Measurements from ENCODE around the gene CREB3L4. TPM values are rescaled to one million over a fixed set of nuclear protein-coding genes. Genes with fewer than 3 reads are reported as not detected.

The CREB3L4 gene
- total and polyA plus RNA-seq, 2 of the 13 experiments (the other 11 are each of a cell fraction or from before 2014, with no cell fraction given) = 9.9 to 18.7 TPM

- 0 out of 2 replicates have a peak, but pooled peaks have one; percentile 33 for TF ChIP-seq KDM4B (CRISPR knock-in tag; IDR thresholded peaks at IDR 0.05)
- no peak; a peak in 1 of 4 replicates for TF ChIP-seq REST (IDR thresholded peaks at IDR 0.05; ENCODE audit: borderline replicate concordance in 1 of 2, low read depth in 1 of 2, low read length in 2 of 2)
- no peak; the same call in 1 of the 2 replicates for TF ChIP-seq ZNF740 (CRISPR knock-in tag; IDR thresholded peaks at IDR 0.05)
- TF ChIP-seq ZUFSP (CRISPR knock-in tag; IDR thresholded peaks at IDR 0.05; ENCODE audit: borderline replicate concordance) = no peak
- peak; percentile 83 for TF ChIP-seq ATF1 (CRISPR knock-in tag; IDR thresholded peaks at IDR 0.05)
- peak; percentile 20; the same call in 1 of the 2 replicates for TF ChIP-seq GATA4 (IDR thresholded peaks at IDR 0.05; ENCODE audit: borderline replicate concordance, low read depth)
- TF ChIP-seq RNF219 (CRISPR knock-in tag; IDR thresholded peaks at IDR 0.05) = no peak
- peak; percentile 88; the same call in 1 of the 2 replicates for TF ChIP-seq ZNF274 (CRISPR knock-in tag; IDR thresholded peaks at IDR 0.05)
- peak; percentile 72 for TF ChIP-seq DRAP1 (CRISPR knock-in tag; IDR thresholded peaks at IDR 0.05)
- TF ChIP-seq ZNF816 (CRISPR knock-in tag; IDR thresholded peaks at IDR 0.05; ENCODE audit: borderline replicate concordance) = peak; percentile 69; the same call in 1 of the 2 replicates
- peak; percentile 79 for TF ChIP-seq ZNF781 (CRISPR knock-in tag; IDR thresholded peaks at IDR 0.05; ENCODE audit: borderline replicate concordance, not compliant biosample characterization)
- TF ChIP-seq ZNF674 (CRISPR knock-in tag; IDR thresholded peaks at IDR 0.05; ENCODE audit: low read depth) = no peak
- TF ChIP-seq ZNF160 (CRISPR knock-in tag; IDR thresholded peaks at IDR 0.05) = peak; percentile 35; the same call in 1 of the 2 replicates
- no peak for TF ChIP-seq SRF (IDR thresholded peaks at IDR 0.05; ENCODE audit: low read depth, low read length)
- TF ChIP-seq RNF2 (conservative IDR thresholded peaks at IDR 0.05; ENCODE audit: low read depth) = 0 out of 2 replicates have a peak, but pooled peaks have one; percentile 71
- TF ChIP-seq RBFOX2 (IDR thresholded peaks at IDR 0.05; ENCODE audit: low read depth, low read length) = peak; percentile 93
- peak; percentile 78; the same call in 1 of the 2 replicates for TF ChIP-seq ELF4 (CRISPR knock-in tag; IDR thresholded peaks at IDR 0.05; ENCODE audit: borderline replicate concordance)
Observed at GRCh38 chr1:153967107-153967999, at the start of gene CREB3L4 (continued).

All from HepG2 (cell line).